Iris pigment epithelial cell (primary cell): ENCODE results near the gene WWOX.

Experiments used
- DNase-seq: peaks from one replicate; pipeline ENCODE4 v3.0.0-alpha.2; 2011; ENCODE audit warnings: low read depth

The WWOX gene

GRCh38 chr16:78804058-78804735, 704.7 kb downstream of the WWOX start:
- no peak for DNase-seq

DNA sequence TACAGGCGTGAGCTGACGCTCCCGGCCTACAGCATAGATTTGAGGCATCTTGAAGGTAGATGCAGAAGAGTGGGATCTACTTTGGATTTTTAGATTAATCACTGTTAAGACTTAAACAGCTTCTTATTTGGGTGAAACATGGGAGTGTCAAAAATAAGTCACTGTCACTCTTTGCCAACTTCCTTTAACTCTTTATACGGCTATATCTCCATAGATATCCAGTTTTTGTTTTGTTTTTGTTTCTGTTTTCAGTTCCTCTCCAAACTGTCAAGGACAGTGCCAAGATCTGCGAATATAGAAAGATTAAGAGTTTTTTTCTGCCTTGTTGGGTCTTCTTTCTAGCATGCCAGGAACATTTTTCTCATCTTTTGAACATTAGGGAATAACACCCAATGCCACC, 706.1 kb downstream of the WWOX start:
- no peak for DNase-seq

DNA sequence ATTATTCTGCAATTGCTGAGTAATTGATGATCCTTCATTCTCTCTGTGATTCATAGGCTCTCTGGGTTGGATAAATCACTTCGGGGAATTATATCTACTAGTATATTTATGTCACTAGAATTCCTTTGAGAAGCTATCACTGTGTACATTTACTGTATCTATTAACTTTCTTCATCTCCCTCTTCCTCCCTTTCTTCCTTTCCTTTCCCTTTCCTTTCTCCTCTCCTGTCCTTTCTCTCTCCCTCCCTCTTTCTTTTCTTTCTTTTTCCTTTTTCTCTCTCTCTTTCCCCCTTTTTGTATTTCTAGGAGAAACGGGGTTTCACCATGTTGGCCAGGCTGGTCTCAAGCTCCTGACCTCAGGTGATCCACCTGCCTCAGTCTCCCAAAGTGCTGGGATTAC, 711.8 kb downstream of the WWOX start:
- no peak for DNase-seq

GRCh38 chr16:78812582-78812981, 713.1 kb downstream of the WWOX start:
- no peak for DNase-seq

DNA sequence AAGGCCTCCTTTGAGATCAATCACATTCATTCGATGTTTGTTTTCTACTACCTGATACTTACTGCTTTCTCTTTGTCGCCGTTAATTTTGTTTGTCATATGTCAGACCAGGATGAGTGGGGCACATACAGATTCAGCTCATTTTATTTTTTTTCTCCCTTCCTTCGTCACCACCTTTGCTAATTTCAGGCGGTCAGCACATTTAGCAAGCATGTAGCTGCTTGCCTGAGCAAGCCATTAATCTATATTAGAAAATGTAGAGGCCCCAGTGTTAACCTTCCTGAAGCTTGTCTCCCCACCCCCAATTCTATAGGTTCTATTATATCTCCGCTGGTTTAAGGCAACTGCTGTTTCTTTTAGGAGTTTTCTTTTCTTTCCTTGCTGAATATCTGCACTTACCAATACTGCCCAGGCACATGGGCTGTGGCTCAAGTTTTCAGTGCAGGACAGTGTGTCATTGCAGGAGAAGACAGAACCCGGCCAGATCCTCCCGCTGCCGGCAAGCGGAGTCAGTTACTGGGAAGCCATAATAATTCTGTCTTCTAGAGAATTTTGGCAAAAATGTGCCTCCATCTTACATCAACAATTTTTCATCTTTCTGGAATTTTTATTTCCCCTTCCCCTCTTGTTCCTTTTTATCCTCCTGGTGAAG, 714.3 kb downstream of the WWOX start:
- DNase-seq = no peak

GRCh38 chr16:78815713-78816112, 716.3 kb downstream of the WWOX start:
- no peak for DNase-seq

DNA sequence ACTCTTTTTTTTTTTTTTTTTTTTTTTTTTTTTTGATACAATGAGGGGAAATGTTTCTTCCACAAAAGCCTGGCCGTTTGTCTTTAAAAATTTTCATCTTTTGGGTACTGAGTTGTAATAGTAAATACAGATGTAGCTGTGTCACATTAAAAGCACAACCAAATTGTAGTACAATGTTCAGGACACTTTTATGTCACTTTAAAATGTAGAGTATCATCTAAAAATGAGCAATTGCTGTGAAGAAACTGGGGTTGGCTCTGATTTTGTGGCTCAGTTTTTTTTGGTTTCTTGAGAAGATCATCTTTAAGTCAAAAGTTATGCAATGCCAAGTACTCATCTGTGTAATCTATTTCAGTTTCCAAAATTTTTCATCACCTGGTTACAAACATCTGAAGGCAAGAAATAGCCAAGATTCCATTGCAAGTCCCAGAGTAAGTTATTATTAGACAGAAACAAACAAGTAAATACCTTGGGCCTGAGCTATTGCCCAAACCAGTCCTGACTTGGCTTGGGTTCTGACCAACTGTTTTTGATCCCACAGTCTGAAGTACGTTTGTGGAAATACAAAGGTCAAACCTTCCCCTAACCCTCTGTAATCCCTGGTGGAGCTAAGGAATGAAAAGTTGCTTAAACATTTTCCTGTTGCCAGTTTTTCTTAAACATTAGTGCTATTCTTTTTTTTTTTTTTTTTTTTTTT, 717.2 kb downstream of the WWOX start:
- no peak for DNase-seq

DNA sequence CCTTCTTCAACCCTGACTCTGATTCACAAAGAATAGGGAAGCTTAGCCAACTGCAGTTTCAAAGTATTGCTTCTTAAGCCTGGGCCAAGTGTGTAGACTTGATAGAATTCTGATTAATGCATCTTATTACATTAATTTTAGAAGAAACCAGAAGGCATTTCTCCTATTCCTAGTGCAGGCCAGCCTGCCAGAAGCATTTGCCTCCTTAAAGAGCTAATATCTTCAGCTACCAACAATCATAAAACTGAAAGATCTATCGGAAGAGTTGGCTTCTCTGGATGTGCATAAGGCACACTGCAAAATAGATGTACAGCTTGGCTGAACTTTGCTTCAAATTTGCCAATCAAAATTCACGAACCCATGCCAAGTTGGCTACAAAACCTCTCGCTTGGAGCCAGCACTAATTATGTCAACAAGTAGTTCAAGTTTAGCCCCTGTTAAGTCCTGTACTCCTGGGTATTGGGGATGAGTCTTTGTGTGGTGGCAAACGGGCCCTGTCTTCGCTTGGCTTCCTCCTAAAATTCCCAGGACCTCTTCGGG, 717.8 kb downstream of the WWOX start:
- no peak for DNase-seq

- no peak for DNase-seq
Observed at GRCh38 chr16:78821335-78821734, 721.9 kb downstream of the WWOX start.

DNA sequence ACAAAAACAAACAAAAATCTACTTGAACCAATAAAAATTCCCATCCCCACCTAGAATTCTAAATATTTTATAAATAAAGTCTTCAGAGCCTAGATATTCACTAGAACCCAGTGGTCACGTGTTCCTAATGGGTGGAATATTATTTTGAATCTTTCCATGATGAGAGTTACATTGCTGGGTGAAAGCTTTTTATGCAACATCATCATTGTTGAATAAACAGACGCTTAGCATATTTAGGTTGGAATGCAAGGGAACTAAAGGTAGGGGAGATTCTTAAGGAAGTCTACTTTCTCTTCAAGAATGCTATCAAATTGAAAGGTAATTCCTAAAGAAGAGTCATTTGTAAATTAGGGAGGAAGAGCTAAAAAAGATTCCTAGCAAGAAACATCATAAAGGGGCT, 723.1 kb downstream of the WWOX start:
- no peak for DNase-seq

DNA sequence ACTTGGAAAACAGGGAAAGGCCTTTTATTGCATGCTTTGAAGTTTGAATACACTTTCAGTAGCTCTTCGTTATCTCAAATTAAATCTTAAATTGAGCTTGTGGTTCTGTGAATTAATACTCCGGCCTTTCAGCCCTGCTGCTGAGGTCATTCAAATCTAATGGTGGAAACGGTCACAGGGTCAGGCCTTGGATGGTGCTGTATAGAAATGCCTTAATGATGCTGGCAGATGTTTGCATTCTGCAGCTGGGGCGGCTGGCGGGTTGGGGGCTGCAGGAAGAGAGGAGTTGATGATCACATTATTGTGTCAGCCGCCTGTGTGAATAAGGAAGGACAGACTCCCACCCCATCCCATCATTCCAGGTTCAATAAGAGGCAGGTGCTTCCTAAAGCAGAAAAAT, 723.6 kb downstream of the WWOX start:
- DNase-seq = no peak

DNA sequence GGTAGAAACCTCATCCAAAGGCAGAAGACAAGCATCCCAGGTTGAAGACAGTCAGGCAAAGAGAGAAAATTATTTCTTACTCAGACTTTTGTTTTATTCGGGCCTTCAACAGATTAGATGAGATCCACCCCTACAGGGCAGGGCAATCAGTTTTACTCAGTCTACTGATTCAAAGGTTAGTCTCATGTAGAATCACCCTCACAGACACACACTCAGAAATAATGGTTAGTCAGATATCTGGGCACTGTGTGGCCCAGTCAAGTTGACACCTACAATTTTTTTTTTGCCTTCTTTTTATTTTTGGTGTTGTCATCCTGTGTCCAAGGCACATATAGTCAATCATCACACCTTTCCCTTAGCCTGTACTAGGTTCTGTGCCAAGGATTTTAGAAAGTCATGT, 729.8 kb downstream of the WWOX start:
- DNase-seq = no peak

DNA sequence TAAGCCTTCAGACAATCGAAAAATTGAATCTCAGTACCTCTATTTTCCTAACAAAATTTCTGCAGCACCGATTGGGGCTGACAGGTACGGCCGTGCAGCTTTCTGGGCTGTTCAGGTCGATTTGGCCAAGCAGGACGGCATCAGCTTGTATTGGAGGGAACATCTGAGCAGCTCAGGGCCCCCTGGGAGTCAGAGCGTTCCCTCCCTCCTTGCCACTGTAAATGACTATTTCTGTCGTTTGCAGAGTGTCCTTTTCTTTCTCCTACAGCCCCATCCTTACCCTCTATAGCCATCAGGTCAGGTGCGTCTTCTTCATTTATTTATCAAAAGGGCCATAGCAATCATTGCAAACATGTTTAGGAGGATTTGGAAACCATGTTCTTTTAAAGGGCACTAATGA, 731.1 kb downstream of the WWOX start:
- no peak for DNase-seq

- no peak for DNase-seq
Observed at GRCh38 chr16:78832100-78832499, 732.6 kb downstream of the WWOX start.

DNA sequence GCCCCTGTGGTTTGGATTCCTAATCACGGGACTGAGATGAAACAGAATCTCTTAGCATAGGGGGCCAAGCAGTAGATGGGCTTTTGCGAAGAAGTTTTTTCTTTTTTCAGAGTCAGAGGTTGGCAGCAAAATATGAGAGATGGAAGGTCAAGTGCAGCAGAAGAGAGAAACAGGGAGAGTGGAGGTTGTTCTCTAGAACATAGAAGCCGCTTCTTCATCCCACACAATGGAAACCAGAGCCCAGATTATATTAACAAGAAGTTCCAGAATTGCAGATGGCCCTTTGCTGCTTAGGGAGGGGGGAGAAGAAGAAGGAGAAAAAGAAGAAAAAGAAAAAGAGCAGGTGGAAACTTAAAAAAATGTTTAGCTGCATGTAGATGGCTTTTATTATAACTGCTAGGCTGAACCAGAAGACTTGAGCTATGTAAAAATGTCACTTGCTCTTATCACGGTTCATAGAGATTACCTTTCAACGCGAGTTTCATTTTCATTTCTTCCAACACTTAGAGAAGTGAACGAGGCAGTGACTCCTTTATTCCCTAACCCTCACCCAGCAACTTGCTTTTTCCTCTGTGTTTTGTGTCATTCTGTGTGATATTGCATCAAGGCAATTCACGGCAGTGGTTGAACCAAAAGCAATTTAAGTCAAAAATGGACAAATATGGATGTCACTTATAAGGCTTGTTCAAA, 737.5 kb downstream of the WWOX start:
- no peak for DNase-seq

GRCh38 chr16:78837706-78838105, 738.3 kb downstream of the WWOX start:
- DNase-seq = no peak

GRCh38 chr16:78838276-78838675, 738.8 kb downstream of the WWOX start:
- no peak for DNase-seq

- DNase-seq = no peak
Observed at GRCh38 chr16:78842950-78843349, 743.5 kb downstream of the WWOX start.

DNA sequence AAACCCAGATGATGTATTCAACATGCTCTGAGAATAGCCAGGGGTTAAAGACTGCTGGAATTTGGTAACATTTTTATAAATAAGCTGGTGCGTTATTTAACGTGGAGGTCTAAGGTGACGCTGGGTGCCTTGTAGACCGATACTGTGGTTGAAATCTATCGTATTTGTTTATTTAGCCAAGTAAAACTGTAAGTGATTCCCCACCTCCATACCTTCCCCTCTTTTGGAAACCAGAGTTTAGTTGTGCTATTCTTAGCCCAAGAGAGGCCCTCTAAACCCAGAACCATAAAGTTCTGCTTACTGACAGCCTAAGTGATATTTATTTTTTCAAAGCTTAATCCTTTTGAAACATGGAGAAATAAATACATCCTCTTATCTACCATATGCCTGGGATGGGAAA, 744.5 kb downstream of the WWOX start:
- DNase-seq = no peak

- no peak for DNase-seq
Observed at GRCh38 chr16:78844682-78845081, 745.2 kb downstream of the WWOX start.

- DNase-seq = no peak
Observed at GRCh38 chr16:78851266-78851665, 751.8 kb downstream of the WWOX start.

DNA sequence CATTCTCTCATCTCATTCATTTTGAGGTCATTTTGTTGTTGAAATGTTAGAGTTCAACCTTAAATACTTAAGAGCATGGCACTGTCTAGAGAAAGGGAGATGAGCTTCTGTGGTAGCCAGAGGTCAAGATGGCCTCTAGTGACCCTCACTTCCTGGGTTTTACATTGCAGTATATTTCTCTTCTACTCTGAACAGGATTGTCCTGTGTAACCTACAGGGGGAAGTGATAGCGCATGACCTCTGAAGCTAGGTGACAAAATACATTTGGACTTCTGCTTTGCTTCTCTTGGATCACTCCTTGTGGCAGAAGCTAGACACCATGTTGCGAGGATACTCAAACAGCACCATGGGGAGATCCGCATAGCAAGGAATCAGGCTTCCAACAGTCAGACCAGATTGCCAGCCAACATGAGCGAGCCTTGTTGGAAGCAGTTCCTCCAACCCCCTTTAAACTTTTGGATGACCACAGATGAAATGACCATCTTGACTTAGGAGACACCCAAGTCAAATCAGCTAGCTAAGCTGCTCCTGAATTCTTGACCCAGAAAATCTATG, 752.7 kb downstream of the WWOX start:
- no peak for DNase-seq
